ENCODE results near the gene NCOA5. TPM values are rescaled to one million over a fixed set of nuclear protein-coding genes. Genes with fewer than 3 reads are reported as not detected.
A peak's percentile ranks its signal among the peaks of the same experiment; 100 is the strongest.

NCOA5 gene
- total and polyA plus RNA-seq, 3 experiments from 2014 or later = 28.7 to 36.9 (median 34.9) TPM

DNA sequence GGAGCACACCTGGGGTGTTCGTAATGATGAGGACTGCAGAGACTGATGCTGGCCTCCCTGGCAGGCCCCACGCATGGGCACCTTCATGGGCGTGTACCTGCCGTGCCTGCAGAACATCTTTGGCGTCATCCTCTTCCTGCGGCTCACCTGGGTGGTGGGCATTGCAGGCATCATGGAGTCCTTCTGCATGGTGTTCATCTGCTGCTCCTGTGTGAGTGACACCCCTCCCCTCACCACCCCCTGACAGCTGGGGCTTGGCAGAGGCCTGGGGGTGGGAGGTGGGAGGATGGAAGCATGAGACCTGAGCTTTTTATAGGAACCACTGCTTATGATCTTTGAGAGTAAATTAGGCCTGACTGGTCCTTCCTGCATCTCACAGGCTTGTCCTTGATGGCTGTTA lies 54.0 kb downstream of the NCOA5 start:
- CTCF ChIA-PET = interaction anchor here (1.8 kb wide), 1 partner anchor 21 kb away, joined by 3 read pairs; no protein-coding TSS in a partner anchor
- no peaks in the 10 kb centered on the region for H3K4me1 ChIP-seq (ENCODE audit: insufficient read depth, low read length)
- H3K9me3 Mint-ChIP-seq = no peaks in the 10 kb centered on the region
- H3K36me3 ChIP-seq (ENCODE audit: insufficient read depth, low read length) = no peaks in the 10 kb centered on the region
- no peak overlapping the region for H3K4me3 ChIP-seq (ENCODE audit: low read length)
- no peak for DNase-seq
- no peak overlapping the region for H3K27ac Mint-ChIP-seq
- POLR2A ChIA-PET = no interaction called here
- H3K27me3 Mint-ChIP-seq = peaks cover 45 to 55% of the 10 kb centered on the region in 2 donors
- H3K36me3 Mint-ChIP-seq = no peaks in the 10 kb centered on the region
- no peaks in the 10 kb centered on the region for H3K4me1 Mint-ChIP-seq
- H3K4me3 Mint-ChIP-seq = no peak overlapping the region
- no peaks in the 10 kb centered on the region for H3K9me3 ChIP-seq (ENCODE audit: low read length)
- H3K27ac ChIP-seq (ENCODE audit: low read depth, low read length) = no peak overlapping the region
- peaks cover 10% of the 10 kb centered on the region for H3K27me3 ChIP-seq (ENCODE audit: insufficient read depth, low read length, poor library complexity, severe bottlenecking)

DNA sequence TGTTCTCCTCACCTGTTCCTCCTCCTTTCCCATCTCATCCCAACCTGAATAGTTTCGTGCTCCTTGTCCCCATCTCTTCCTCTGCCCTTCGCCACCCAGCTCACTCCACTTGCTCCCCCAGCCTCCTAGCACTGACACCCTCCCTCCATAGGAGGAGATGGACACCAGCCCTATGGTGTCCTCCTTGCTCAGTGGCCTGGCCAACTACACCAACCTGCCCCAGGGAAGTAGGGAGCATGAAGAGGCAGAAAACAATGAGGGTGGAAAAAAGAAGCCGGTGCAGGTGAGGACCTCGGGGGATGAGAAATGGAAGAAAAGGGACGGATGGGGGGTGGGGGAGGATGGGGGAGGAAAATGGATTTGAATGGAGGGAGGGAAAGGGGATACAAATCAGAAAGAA lies 54.5 kb downstream of the NCOA5 start:
- no peak overlapping the region for H3K4me3 Mint-ChIP-seq
- no peaks in the 10 kb centered on the region for H3K4me1 Mint-ChIP-seq
- DNase-seq = no peak
- peaks cover 13% of the 10 kb centered on the region for H3K27me3 ChIP-seq (ENCODE audit: insufficient read depth, low read length, poor library complexity, severe bottlenecking)
- no peak overlapping the region for H3K4me3 ChIP-seq (ENCODE audit: low read length)
- CTCF ChIA-PET = interaction anchor here (1.8 kb wide), 1 partner anchor 21 kb away, joined by 3 read pairs; no protein-coding TSS in a partner anchor
- H3K36me3 ChIP-seq (ENCODE audit: insufficient read depth, low read length) = no peaks in the 10 kb centered on the region
- H3K4me1 ChIP-seq (ENCODE audit: insufficient read depth, low read length) = no peaks in the 10 kb centered on the region
- no peaks in the 10 kb centered on the region for H3K9me3 ChIP-seq (ENCODE audit: low read length)
- no peak overlapping the region for H3K27ac Mint-ChIP-seq
- H3K27ac ChIP-seq (ENCODE audit: low read depth, low read length) = no peak overlapping the region
- no peaks in the 10 kb centered on the region for H3K9me3 Mint-ChIP-seq
- H3K27me3 Mint-ChIP-seq = peaks cover 41 to 55% of the 10 kb centered on the region in 2 donors
- no peaks in the 10 kb centered on the region for H3K36me3 Mint-ChIP-seq
- POLR2A ChIA-PET = no interaction called here

- no peak overlapping the region for H3K4me3 ChIP-seq (ENCODE audit: low read length)
- Mint-ChIP-seq H3K36me3 (no peaks in the 10 kb centered on the region), H3K27me3 (peaks cover 41 to 63% of the 10 kb centered on the region in 2 donors), H3K27ac (no peak overlapping the region), H3K4me1 (no peaks in the 10 kb centered on the region), H3K4me3 (no peak overlapping the region), H3K9me3 (no peaks in the 10 kb centered on the region)
- peaks cover 18% of the 10 kb centered on the region for H3K27me3 ChIP-seq (ENCODE audit: insufficient read depth, low read length, poor library complexity, severe bottlenecking)
- H3K9me3 ChIP-seq (ENCODE audit: low read length) = no peaks in the 10 kb centered on the region
- DNase-seq = no peak
- CTCF ChIA-PET = no interaction called here
- POLR2A ChIA-PET = no interaction called here
- no peaks in the 10 kb centered on the region for H3K36me3 ChIP-seq (ENCODE audit: insufficient read depth, low read length)
- H3K27ac ChIP-seq (ENCODE audit: low read depth, low read length) = no peak overlapping the region
- H3K4me1 ChIP-seq (ENCODE audit: insufficient read depth, low read length) = no peaks in the 10 kb centered on the region
Observed at GRCh38 chr20:46034039-46034438, 55.7 kb downstream of the NCOA5 start.

GRCh38 chr20:46031701-46032254 lies 58.0 kb downstream of the NCOA5 start:
- H3K27me3 ChIP-seq (ENCODE audit: insufficient read depth, low read length, poor library complexity, severe bottlenecking) = peaks cover 24% of the 10 kb centered on the region
- H3K4me1 Mint-ChIP-seq = no peaks in the 10 kb centered on the region
- H3K36me3 Mint-ChIP-seq = no peaks in the 10 kb centered on the region
- no peak overlapping the region for H3K4me3 Mint-ChIP-seq
- no peaks in the 10 kb centered on the region for H3K4me1 ChIP-seq (ENCODE audit: insufficient read depth, low read length)
- no peak overlapping the region for H3K4me3 ChIP-seq (ENCODE audit: low read length)
- H3K36me3 ChIP-seq (ENCODE audit: insufficient read depth, low read length) = no peaks in the 10 kb centered on the region
- no peak for DNase-seq
- H3K9me3 ChIP-seq (ENCODE audit: low read length) = no peaks in the 10 kb centered on the region
- no peak overlapping the region for H3K27ac ChIP-seq (ENCODE audit: low read depth, low read length)
- POLR2A ChIA-PET = interaction anchor here (0.6 kb wide), 1 partner anchor 9 kb away, joined by 3 read pairs; no protein-coding TSS in a partner anchor
- H3K27ac Mint-ChIP-seq = no peak overlapping the region
- CTCF ChIA-PET = interaction anchor here (1.0 kb wide), 2 partner anchors 9 to 31 kb away, joined by 3 read pairs; no protein-coding TSS in a partner anchor
- peaks cover 0 to 2% (median 0%) of the 10 kb centered on the region in 5 donors for H3K9me3 Mint-ChIP-seq
- H3K27me3 Mint-ChIP-seq = peaks cover 53 to 79% of the 10 kb centered on the region in 2 donors

GRCh38 chr20:46031014-46031569 lies 58.7 kb downstream of the NCOA5 start:
- ChIA-PET CTCF (interaction anchor here (1.0 kb wide), 2 partner anchors 8 to 31 kb away, joined by 3 read pairs; no protein-coding TSS in a partner anchor), POLR2A (interaction anchor here (0.6 kb wide), 1 partner anchor 8 kb away, joined by 3 read pairs; no protein-coding TSS in a partner anchor)
- Mint-ChIP-seq H3K9me3 (peaks cover 0 to 2% (median 0%) of the 10 kb centered on the region in 5 donors), H3K27me3 (peaks cover 53 to 79% of the 10 kb centered on the region in 2 donors), H3K36me3 (no peaks in the 10 kb centered on the region), H3K4me3 (no peak overlapping the region), H3K4me1 (no peaks in the 10 kb centered on the region), H3K27ac (no peak overlapping the region)
- Histone ChIP-seq H3K36me3 (ENCODE audit: insufficient read depth, low read length) (no peaks in the 10 kb centered on the region), H3K27ac (ENCODE audit: low read depth, low read length) (no peak overlapping the region), H3K9me3 (ENCODE audit: low read length) (no peaks in the 10 kb centered on the region), H3K27me3 (ENCODE audit: insufficient read depth, low read length, poor library complexity, severe bottlenecking) (peaks cover 24% of the 10 kb centered on the region), H3K4me1 (ENCODE audit: insufficient read depth, low read length) (no peaks in the 10 kb centered on the region), H3K4me3 (ENCODE audit: low read length) (no peak overlapping the region)
- no peak for DNase-seq

DNA sequence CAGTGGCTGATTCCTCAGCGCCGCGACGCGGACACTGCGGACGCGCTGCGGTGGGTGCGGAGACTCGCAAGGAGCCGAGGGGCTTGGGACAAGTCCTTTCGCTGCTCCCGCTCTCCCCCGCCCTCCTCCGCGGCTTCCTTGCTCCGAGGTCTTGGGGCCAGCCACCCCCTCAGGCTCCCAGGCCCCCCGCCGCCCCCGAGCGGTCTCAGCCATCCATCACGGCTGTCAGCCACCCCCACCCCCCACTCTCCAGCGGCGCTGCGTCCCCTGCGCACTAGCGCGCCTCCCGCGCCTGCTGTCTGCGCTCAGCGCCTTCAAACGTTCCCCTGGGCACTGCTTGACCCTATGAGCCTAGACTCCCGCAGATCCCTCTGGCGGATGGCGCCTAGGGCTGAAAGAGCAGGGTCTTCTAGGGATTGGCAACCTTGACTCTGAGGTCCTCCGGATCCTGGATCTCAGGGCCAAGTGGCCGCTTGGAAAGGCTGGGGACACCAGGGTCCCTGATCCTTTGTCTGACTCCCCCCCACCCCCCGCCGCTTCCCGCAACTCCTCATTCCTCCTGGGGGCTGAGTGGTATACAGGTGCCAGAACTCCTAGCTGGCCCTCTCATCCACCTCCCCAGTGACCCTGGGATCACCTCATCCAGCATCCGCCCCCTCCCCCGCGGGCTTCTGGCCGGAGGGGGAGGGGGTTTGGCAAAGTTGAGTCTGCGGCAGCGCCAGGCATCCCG lies 59.3 kb downstream of the NCOA5 start:
- no peaks in the 10 kb centered on the region for H3K36me3 Mint-ChIP-seq
- POLR2A ChIA-PET = no interaction called here
- H3K9me3 ChIP-seq (ENCODE audit: low read length) = no peaks in the 10 kb centered on the region
- no peak overlapping the region for H3K4me3 ChIP-seq (ENCODE audit: low read length)
- H3K4me1 ChIP-seq (ENCODE audit: insufficient read depth, low read length) = no peaks in the 10 kb centered on the region
- peaks cover 52 to 80% of the 10 kb centered on the region in 2 donors for H3K27me3 Mint-ChIP-seq
- peaks cover 0 to 2% (median 0%) of the 10 kb centered on the region in 5 donors for H3K9me3 Mint-ChIP-seq
- DNase-seq = no peak
- H3K36me3 ChIP-seq (ENCODE audit: insufficient read depth, low read length) = no peaks in the 10 kb centered on the region
- no peak overlapping the region for H3K27ac ChIP-seq (ENCODE audit: low read depth, low read length)
- no peak overlapping the region for H3K4me3 Mint-ChIP-seq
- H3K27ac Mint-ChIP-seq = peak overlapping the region in 1 of 8 donors; percentile 90
- peaks cover 24% of the 10 kb centered on the region for H3K27me3 ChIP-seq (ENCODE audit: insufficient read depth, low read length, poor library complexity, severe bottlenecking)
- H3K4me1 Mint-ChIP-seq = no peaks in the 10 kb centered on the region
- CTCF ChIA-PET = interaction anchor here (1.1 kb wide), 1 partner anchor 16 kb away, joined by 5 read pairs; no protein-coding TSS in a partner anchor

DNA sequence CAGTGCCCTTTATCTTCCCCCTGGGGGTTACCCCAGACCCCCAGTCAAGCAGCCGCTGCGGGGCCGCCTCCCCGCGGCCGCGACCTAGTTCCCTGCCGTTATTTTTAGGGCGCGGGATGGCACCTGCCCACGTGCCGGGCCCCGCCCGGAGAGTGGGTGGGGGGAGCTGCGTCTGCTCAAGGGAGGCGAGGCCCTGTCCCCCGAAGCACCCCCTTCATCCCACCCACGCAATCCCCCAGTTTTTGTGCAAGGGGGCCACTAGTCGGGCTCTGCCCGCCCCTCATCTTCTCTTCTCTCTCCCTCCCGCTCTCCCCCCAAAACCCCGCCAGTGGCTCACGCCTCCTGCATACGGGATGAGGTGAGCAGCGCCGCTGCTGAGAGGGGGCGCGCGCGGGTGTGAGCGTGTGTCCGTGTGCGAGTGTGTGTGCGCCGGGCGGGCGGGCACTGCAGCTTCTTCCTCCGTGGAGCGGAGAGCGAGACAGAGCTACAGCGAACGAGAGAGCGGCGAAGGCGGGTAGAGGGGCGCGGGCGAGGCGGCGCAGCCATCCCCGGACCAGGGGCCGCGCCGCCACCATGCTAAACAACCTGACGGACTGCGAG lies 60.9 kb downstream of the NCOA5 start, which contains the start of gene SLC12A5:
Gene SLC12A5, plus strand, starts transcription at position 444 of the 600 bp plus-strand sequence. Its CDS starts 130 bp downstream, at position 574.
- Mint-ChIP-seq H3K27ac (no peak within 1 kb of the TSS), H3K4me3 (no peak within 1 kb of the TSS), H3K27me3 (peaks cover 53 to 84% of the 10 kb centered on the region in 2 donors), H3K4me1 (no peaks in the 10 kb centered on the region), H3K9me3 (peaks cover 0 to 2% (median 0%) of the 10 kb centered on the region in 5 donors), H3K36me3 (no peaks in the 10 kb centered on the region)
- H3K9me3 ChIP-seq (ENCODE audit: low read length) = no peaks in the 10 kb centered on the region
- no peak for DNase-seq
- no peaks in the 10 kb centered on the region for H3K36me3 ChIP-seq (ENCODE audit: insufficient read depth, low read length)
- ChIA-PET POLR2A (no interaction called here), CTCF (interaction anchor here (1.1 to 1.5 kb wide), 2 partner anchors 15 kb away, joined by 5 read pairs; no protein-coding TSS in a partner anchor)
- no peak within 1 kb of the TSS for H3K4me3 ChIP-seq (ENCODE audit: low read length)
- H3K27me3 ChIP-seq (ENCODE audit: insufficient read depth, low read length, poor library complexity, severe bottlenecking) = peaks cover 21% of the 10 kb centered on the region
- no peak within 1 kb of the TSS for H3K27ac ChIP-seq (ENCODE audit: low read depth, low read length)
- no peaks in the 10 kb centered on the region for H3K4me1 ChIP-seq (ENCODE audit: insufficient read depth, low read length)

Data from CD8-positive, alpha-beta memory T cell (primary cell).